Endodermal cell (in vitro differentiated cells): ENCODE results near the gene THAP11. TPM values are rescaled to one million over a fixed set of nuclear protein-coding genes. Genes with fewer than 3 reads are reported as not detected.

Source experiments
- DNase-seq: peaks from one replicate; pipeline ENCODE4 v3.0.0-alpha.2; 2017
- H3K27ac ChIP-seq: 2 replicates; pipeline ENCODE4 v1.5.1; 2013; ENCODE audit warnings: mild to moderate bottlenecking, low read depth, low read length, moderate library complexity
- H3K27me3 ChIP-seq: 2 replicates; pipeline ENCODE4 v1.6.1; 2013; ENCODE audit warnings: mild to moderate bottlenecking, low read length, moderate library complexity; ENCODE audit not compliant: insufficient read depth, control insufficient read depth, poor library complexity, severe bottlenecking
- H3K36me3 ChIP-seq: 2 replicates; pipeline ENCODE4 v1.7.0; 2013; ENCODE audit warnings: mild to moderate bottlenecking, low read length, moderate library complexity; ENCODE audit not compliant: control insufficient read depth, insufficient read depth
- H3K4me1 ChIP-seq: one replicate; pipeline ENCODE4 v1.7.0; 2013; ENCODE audit warnings: low read length; ENCODE audit not compliant: control insufficient read depth, insufficient read depth
- H3K4me3 ChIP-seq: 2 replicates; pipeline ENCODE4 v1.5.1; 2013; ENCODE audit warnings: mild to moderate bottlenecking, low read length, moderate library complexity
- H3K9ac ChIP-seq: 2 replicates; pipeline ENCODE4 v1.6.1; 2013; ENCODE audit warnings: mild to moderate bottlenecking, low read length, moderate library complexity; ENCODE audit not compliant: poor library complexity, severe bottlenecking; ENCODE audit errors: extremely low read depth
- H3K9me3 ChIP-seq: 2 replicates; pipeline ENCODE4 v1.6.1; 2013; ENCODE audit warnings: mild to moderate bottlenecking, low read length, moderate library complexity; ENCODE audit not compliant: control insufficient read depth
- H3K27ac Mint-ChIP-seq: 2 replicates; pipeline ENCODE4 v1.8.0; 2020; ENCODE audit warnings: mixed read lengths
- H3K27me3 Mint-ChIP-seq: 2 replicates; pipeline ENCODE4 v1.8.0; 2021; ENCODE audit warnings: mild to moderate bottlenecking, mixed read lengths; ENCODE audit not compliant: insufficient read depth
- H3K36me3 Mint-ChIP-seq: 2 replicates; pipeline ENCODE4 v1.8.0; 2020; ENCODE audit warnings: low read depth, mixed read lengths
- H3K4me1 Mint-ChIP-seq: 2 replicates; pipeline ENCODE4 v1.8.0; 2020; ENCODE audit warnings: mixed read lengths
- H3K4me3 Mint-ChIP-seq: 2 replicates; pipeline ENCODE4 v1.8.0; 2020; ENCODE audit warnings: mild to moderate bottlenecking, moderate library complexity, mixed read lengths
- H3K9me3 Mint-ChIP-seq: 2 replicates; pipeline ENCODE4 v1.8.0; 2020; ENCODE audit warnings: mild to moderate bottlenecking, mixed read lengths
- CTCF ChIP-seq: fragments of 200-600 bp; sonication (generic); conservative IDR thresholded peaks from 2 replicates; pipeline ENCODE4 v1.5.0; 2021; ENCODE audit warnings: antibody characterized with exemption, mild to moderate bottlenecking
- WGBS, 2 experiments: methylation state at CpG; one replicate each; pipeline versions ENCODE4 v1.1.5 to v1.1.7; 2013; ENCODE audit warnings: missing lambda C conversion rate in 2 of 2, mixed read lengths in 1 of 2; ENCODE audit not compliant: insufficient coverage in 1 of 2, insufficient read length in 1 of 2; 5-methylcytosine and 5-hydroxymethylcytosine counted together
- total RNA-seq, 2 donors: library from RNA; stranded (reverse); fragmentation: NEBNext Ultra II Directional in 1 of 2; extraction: Animal tissue kit (Norgen Biotek cat#: 25700) in 1 of 2; gene quantifications; 2 replicates in 1 of 2; 3 replicates in 1 of 2; pipeline ENCODE4 v1.2.1, GENCODE V29; 2021

Gene THAP11
- total RNA-seq, 2 donors from 2014 or later, result 28.0 to 32.9 TPM

DNA sequence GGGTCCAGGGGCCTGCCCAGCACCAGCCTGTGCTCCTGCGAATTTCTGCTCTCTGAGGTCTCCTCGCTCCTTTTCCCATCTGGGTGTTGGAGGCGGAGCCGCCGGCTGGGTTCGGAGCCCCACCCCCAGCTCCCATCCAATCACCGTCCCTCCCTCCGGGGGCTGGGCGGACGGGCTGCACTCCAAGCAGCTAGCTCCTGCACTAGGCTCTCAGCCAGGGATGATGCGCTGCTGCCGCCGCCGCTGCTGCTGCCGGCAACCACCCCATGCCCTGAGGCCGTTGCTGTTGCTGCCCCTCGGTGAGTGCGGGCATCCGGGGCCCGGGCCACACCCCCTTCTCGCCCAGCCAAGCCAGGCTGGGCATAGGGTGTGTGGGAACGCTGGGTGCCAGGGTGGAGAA lies 42.6 kb downstream of the THAP11 start, which contains the start of gene NRN1L:
Gene NRN1L (plus strand): TSS at position 202 of the 400 bp plus-strand sequence. CDS start 19 bp downstream, at position 221.
- Mint-ChIP-seq H3K36me3 (peaks cover 29% of the 10 kb centered on the region), H3K4me1 (peaks cover 16% of the 10 kb centered on the region), H3K27ac (peak within 1 kb of the TSS; percentile 83), H3K4me3 (peak within 1 kb of the TSS; percentile 42), H3K27me3 (no peaks in the 10 kb centered on the region), H3K9me3 (no peaks in the 10 kb centered on the region)
- no peak for TF ChIP-seq CTCF
- DNase-seq, result peak; percentile 98
- no peaks in the 10 kb centered on the region for H3K9me3 ChIP-seq
- H3K4me1 ChIP-seq, result peaks cover 5% of the 10 kb centered on the region
- WGBS, 2 experiments, result 22 to 27% methylated on average over 13 to 22 of the region's 22 CpGs
- no peak within 1 kb of the TSS for H3K4me3 ChIP-seq
- H3K36me3 ChIP-seq, result peaks cover 49% of the 10 kb centered on the region
- no peaks in the 10 kb centered on the region for H3K27me3 ChIP-seq
- no peak within 1 kb of the TSS for H3K27ac ChIP-seq
- H3K9ac ChIP-seq, result no peak within 1 kb of the TSS

DNA sequence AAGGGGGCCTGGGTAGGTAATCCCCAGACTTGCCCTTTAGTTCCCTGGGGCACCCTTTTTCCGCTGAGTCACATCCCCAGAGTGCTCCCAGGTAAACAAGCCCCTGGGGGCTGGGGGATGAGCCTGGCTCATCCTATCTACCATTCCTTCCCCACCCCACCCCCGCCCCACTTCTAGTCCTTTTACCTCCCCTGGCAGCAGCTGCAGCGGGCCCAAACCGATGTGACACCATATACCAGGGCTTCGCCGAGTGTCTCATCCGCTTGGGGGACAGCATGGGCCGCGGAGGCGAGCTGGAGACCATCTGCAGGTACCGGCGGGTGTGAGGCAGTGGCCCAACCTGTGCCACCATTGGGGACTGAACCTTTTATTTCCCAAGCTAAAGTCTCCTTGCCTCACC lies 43.4 kb downstream of the THAP11 start:
- no peak for TF ChIP-seq CTCF
- H3K9ac ChIP-seq, result no peak overlapping the region
- no peaks in the 10 kb centered on the region for H3K9me3 Mint-ChIP-seq
- peak; percentile 56 for DNase-seq
- H3K4me3 ChIP-seq, result no peak overlapping the region
- H3K4me1 Mint-ChIP-seq, result peaks cover 16% of the 10 kb centered on the region
- H3K4me3 Mint-ChIP-seq, result peak overlapping the region; percentile 42
- H3K4me1 ChIP-seq, result peaks cover 5% of the 10 kb centered on the region
- H3K36me3 ChIP-seq, result peaks cover 41% of the 10 kb centered on the region
- H3K27me3 Mint-ChIP-seq, result no peaks in the 10 kb centered on the region
- no peaks in the 10 kb centered on the region for H3K9me3 ChIP-seq
- H3K36me3 Mint-ChIP-seq, result peaks cover 23% of the 10 kb centered on the region
- H3K27ac ChIP-seq, result no peak overlapping the region
- WGBS, 2 experiments, result 90 to 100% methylated on average over 2 to 12 of the region's 12 CpGs
- H3K27ac Mint-ChIP-seq, result peak overlapping the region; percentile 44
- H3K27me3 ChIP-seq, result no peaks in the 10 kb centered on the region

- H3K9me3 ChIP-seq, result no peaks in the 10 kb centered on the region
- no peak overlapping the region for H3K27ac ChIP-seq
- 94 to 95% methylated on average over 15 to 19 of the region's 19 CpGs for WGBS, 2 experiments
- Mint-ChIP-seq H3K36me3 (peaks cover 22% of the 10 kb centered on the region), H3K27ac (peak overlapping the region; percentile 78), H3K4me3 (peak overlapping the region; percentile 42), H3K9me3 (no peaks in the 10 kb centered on the region), H3K4me1 (peaks cover 16% of the 10 kb centered on the region), H3K27me3 (no peaks in the 10 kb centered on the region)
- no peak for TF ChIP-seq CTCF
- no peak overlapping the region for H3K4me3 ChIP-seq
- no peak overlapping the region for H3K9ac ChIP-seq
- H3K27me3 ChIP-seq, result no peaks in the 10 kb centered on the region
- H3K36me3 ChIP-seq, result peaks cover 36% of the 10 kb centered on the region
- H3K4me1 ChIP-seq, result peaks cover 5% of the 10 kb centered on the region
- DNase-seq, result no peak
Observed at GRCh38 chr16:67885976-67886375, 43.9 kb downstream of the THAP11 start.
